Naive thymus-derived CD4-positive, alpha-beta T cell (primary cell): ENCODE results near the gene RAB11A. TPM values are rescaled to one million over a fixed set of nuclear protein-coding genes. Genes with fewer than 3 reads are reported as not detected.

Source experiments
- ATAC-seq: fragments of 150-1000 bp; cut with Tn5 transposase; 2 replicates; pipeline ENCODE4 v1.10.0; 2021; ENCODE audit warnings: mild to moderate bottlenecking, moderate library complexity
- CTCF ChIA-PET: fragments of 350-600 bp; sonication (Branson Sonifier 250); formaldehyde crosslinking; loops from one replicate; lab custom pipeline; 2021; ENCODE audit warnings: antibody characterized with exemption; lab: Charles Lee
- POLR2A ChIA-PET: fragments of 350-600 bp; sonication (Branson Sonifier 250); formaldehyde crosslinking; loops from one replicate; lab custom pipeline; 2021; ENCODE audit warnings: antibody characterized with exemption, inconsistent platforms; lab: Charles Lee
- DNase-seq, 9 donors: peaks; one replicate each; pipeline versions ENCODE4 v3.0.0 to v3.0.0-alpha.2; 2020 to 2022; ENCODE audit warnings: mixed read lengths in 1 of 9
- H3K27ac ChIP-seq: one replicate; pipeline ENCODE4 v1.7.0; 2013; ENCODE audit warnings: mild to moderate bottlenecking, low read depth, low read length, moderate library complexity
- H3K27me3 ChIP-seq, 2 donors: one replicate each; pipeline ENCODE4 v1.7.0; 2013; ENCODE audit warnings: low read length in 2 of 2, mild to moderate bottlenecking in 2 of 2, moderate library complexity in 2 of 2; ENCODE audit not compliant: control insufficient read depth in 2 of 2, insufficient read depth in 2 of 2
- H3K36me3 ChIP-seq, 3 experiments: 1 replicate in 2 of 3; 2 replicates in 1 of 3; pipeline ENCODE4 v1.7.0; 2013; ENCODE audit warnings: low read length in 3 of 3, mild to moderate bottlenecking in 3 of 3, moderate library complexity in 1 of 3; ENCODE audit not compliant: insufficient read depth in 3 of 3, control insufficient read depth in 2 of 3
- H3K4me1 ChIP-seq, 2 donors: one replicate each; pipeline ENCODE4 v1.7.0; 2013; ENCODE audit warnings: low read length in 2 of 2, mild to moderate bottlenecking in 2 of 2, moderate library complexity in 1 of 2; ENCODE audit not compliant: control insufficient read depth in 2 of 2, insufficient read depth in 2 of 2
- H3K4me3 ChIP-seq: 2 replicates; pipeline ENCODE4 v1.7.0; 2013; ENCODE audit warnings: mild to moderate bottlenecking, low read length
- H3K9me3 ChIP-seq, 3 experiments: 1 replicate in 2 of 3; 2 replicates in 1 of 3; pipeline ENCODE4 v1.7.0; 2013; ENCODE audit warnings: low read length in 3 of 3; ENCODE audit not compliant: control insufficient read depth in 2 of 3
- H3K27ac Mint-ChIP-seq, 9 donors: one replicate each; pipeline ENCODE4 v1.8.0; 2020 to 2022; ENCODE audit warnings: mixed read lengths in 9 of 9, mild to moderate bottlenecking in 8 of 9, moderate library complexity in 5 of 9, inconsistent platforms in 2 of 9
- H3K27me3 Mint-ChIP-seq, 5 donors: one replicate each; pipeline ENCODE4 v1.8.0; 2021 to 2022; ENCODE audit warnings: mixed read lengths in 5 of 5, mild to moderate bottlenecking in 1 of 5
- H3K36me3 Mint-ChIP-seq, 5 donors: one replicate each; pipeline ENCODE4 v1.8.0; 2020 to 2022; ENCODE audit warnings: mixed read lengths in 5 of 5, mild to moderate bottlenecking in 3 of 5, inconsistent platforms in 1 of 5
- H3K4me1 Mint-ChIP-seq, 7 donors: one replicate each; pipeline ENCODE4 v1.8.0; 2020 to 2022; ENCODE audit warnings: mixed read lengths in 7 of 7, mild to moderate bottlenecking in 3 of 7, inconsistent platforms in 1 of 7
- H3K4me3 Mint-ChIP-seq, 10 donors: one replicate each; pipeline ENCODE4 v1.8.0; 2020 to 2022; ENCODE audit warnings: mild to moderate bottlenecking in 10 of 10, mixed read lengths in 10 of 10, moderate library complexity in 6 of 10, inconsistent platforms in 2 of 10
- H3K9me3 Mint-ChIP-seq, 11 donors: one replicate each; pipeline ENCODE4 v1.8.0; 2020 to 2022; ENCODE audit warnings: mixed read lengths in 11 of 11, mild to moderate bottlenecking in 4 of 11, inconsistent platforms in 1 of 11, moderate library complexity in 1 of 11
- intact Hi-C, 2 donors: fragments of 100-400 bp; cut with micrococcal nuclease; formaldehyde crosslinking; loops; one replicate each; pipeline ENCODE4 v1.15.1; 2023
- polyA plus RNA-seq, 2 donors: library from polyadenylated mRNA; unstranded; fragments of 300-500 nt; fragmentation: Illumina TruSeq; gene quantifications; one replicate each; pipeline ENCODE4 v1.2.3, GENCODE V29; 2021
- total RNA-seq, 6 experiments: library from RNA in 5 of 6; stranded (reverse) in 5 of 6; gene quantifications; 1 replicate in 5 of 6; 2 replicates in 1 of 6; pipeline ENCODE4 v1.2.3 and lab custom pipeline; 2021 to 2026

RAB11A gene
- total and polyA plus RNA-seq, 7 experiments from 2014 or later = 80.9 to 224 (median 112) TPM

- H3K4me1 Mint-ChIP-seq = peaks cover 34 to 98% (median 86%) of the 10 kb centered on the region in 7 donors
- H3K9me3 ChIP-seq = no peaks in the 10 kb centered on the region
- ATAC-seq = peak; percentile 33
- no peak overlapping the region for H3K4me3 ChIP-seq
- peaks cover 0 to 4% (median 0%) of the 10 kb centered on the region in 11 donors for H3K9me3 Mint-ChIP-seq
- CTCF ChIA-PET = interaction anchor here (0.7 kb wide), 1 partner anchor 194 kb away, joined by 4 read pairs; no protein-coding TSS in a partner anchor
- H3K27ac ChIP-seq = peak overlapping the region; percentile 57
- intact Hi-C loops = loop anchor here in 1 of 2 donors (10.0 kb wide), 1 partner anchor 410 kb away; the partner anchor contains the start of gene DIS3L
- H3K27me3 ChIP-seq = no peaks in the 10 kb centered on the region
- peak in 3 of 9 donors; percentile 12 to 35 (median 12) for DNase-seq
- H3K4me1 ChIP-seq = peaks cover 22 to 71% of the 10 kb centered on the region in 2 donors
- H3K27me3 Mint-ChIP-seq = no peaks in the 10 kb centered on the region
- peak overlapping the region in 7 of 10 donors; percentile 8 to 74 (median 35) for H3K4me3 Mint-ChIP-seq
- H3K36me3 ChIP-seq = peaks cover 3 to 12% (median 8%) of the 10 kb centered on the region in 3 experiments
- peak overlapping the region; percentile 39 to 99 (median 89) for H3K27ac Mint-ChIP-seq
- POLR2A ChIA-PET = interaction anchor here (0.9 kb wide), 1 partner anchor 15 kb away, joined by 3 read pairs; the partner anchor contains the start of gene RAB11A
- H3K36me3 Mint-ChIP-seq = peaks cover 5 to 42% (median 25%) of the 10 kb centered on the region in 5 donors
Measured at GRCh38 chr15:65884511-65884910, 15.2 kb downstream of the RAB11A start.

DNA sequence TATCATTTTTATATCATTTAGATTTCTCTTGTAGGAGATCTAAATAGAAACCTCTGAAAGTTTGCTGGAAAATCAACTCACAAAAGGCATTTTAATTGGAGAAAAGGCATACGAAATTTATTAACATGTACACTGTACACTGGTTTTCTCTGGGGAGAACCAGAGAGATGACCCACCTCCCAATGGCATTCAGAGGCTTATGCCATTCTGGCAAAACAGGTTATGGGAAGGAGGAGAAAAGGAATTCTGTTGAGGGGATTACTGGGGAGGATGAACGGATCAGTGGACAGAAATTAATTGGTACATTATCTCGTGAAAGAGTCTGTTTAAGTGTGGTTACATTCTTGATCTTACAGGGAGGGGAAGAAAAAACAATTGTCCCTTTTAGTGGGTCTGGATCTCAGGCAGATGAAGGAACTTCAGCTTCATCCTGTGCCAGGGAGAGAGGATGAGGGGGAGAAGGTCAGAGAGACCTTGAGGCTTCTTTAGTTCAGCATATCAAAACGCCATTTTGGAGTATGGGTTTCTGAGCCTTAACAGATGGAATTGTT is 16.5 kb downstream of the RAB11A start:
- Mint-ChIP-seq H3K36me3 (peaks cover 5 to 40% (median 24%) of the 10 kb centered on the region in 5 donors), H3K4me1 (peaks cover 34 to 95% (median 84%) of the 10 kb centered on the region in 7 donors), H3K27me3 (no peaks in the 10 kb centered on the region), H3K9me3 (peaks cover 0 to 4% (median 0%) of the 10 kb centered on the region in 11 donors), H3K4me3 (peak overlapping the region in 5 of 10 donors; percentile 4 to 65 (median 23)), H3K27ac (peak overlapping the region; percentile 43 to 99 (median 91))
- ChIA-PET POLR2A (no interaction called here), CTCF (interaction anchor here (0.7 kb wide), 1 partner anchor 72 kb away, joined by 3 read pairs; no protein-coding TSS in a partner anchor)
- Histone ChIP-seq H3K4me1 (peaks cover 22 to 70% of the 10 kb centered on the region in 2 donors), H3K4me3 (no peak overlapping the region), H3K9me3 (no peaks in the 10 kb centered on the region), H3K36me3 (peaks cover 4 to 8% (median 5%) of the 10 kb centered on the region in 3 experiments), H3K27me3 (no peaks in the 10 kb centered on the region), H3K27ac (no peak overlapping the region)
- ATAC-seq (no peak), DNase-seq (no peak)
- intact Hi-C loops = loop anchor here in 1 of 2 donors (10.0 kb wide), 1 partner anchor 409 kb away; the partner anchor contains the start of gene DIS3L

DNA sequence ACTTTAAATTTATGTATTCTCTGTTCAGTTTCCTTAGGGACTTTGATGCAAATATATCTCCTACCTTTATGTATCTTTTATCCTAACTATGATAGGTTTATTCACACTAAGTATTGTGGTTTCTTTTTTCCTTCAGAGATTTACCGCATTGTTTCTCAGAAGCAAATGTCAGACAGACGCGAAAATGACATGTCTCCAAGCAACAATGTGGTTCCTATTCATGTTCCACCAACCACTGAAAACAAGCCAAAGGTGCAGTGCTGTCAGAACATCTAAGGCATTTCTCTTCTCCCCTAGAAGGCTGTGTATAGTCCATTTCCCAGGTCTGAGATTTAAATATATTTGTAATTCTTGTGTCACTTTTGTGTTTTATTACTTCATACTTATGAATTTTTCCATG is 18.3 kb downstream of the RAB11A start:
- H3K4me3 ChIP-seq = no peak overlapping the region
- H3K27me3 ChIP-seq = no peaks in the 10 kb centered on the region
- peaks cover 35 to 92% (median 77%) of the 10 kb centered on the region in 7 donors for H3K4me1 Mint-ChIP-seq
- peak overlapping the region; percentile 84 to 99 (median 96) for H3K27ac Mint-ChIP-seq
- peak overlapping the region; percentile 71 for H3K27ac ChIP-seq
- H3K4me3 Mint-ChIP-seq = peak overlapping the region; percentile 26 to 82 (median 58)
- no peaks in the 10 kb centered on the region for H3K9me3 ChIP-seq
- CTCF ChIA-PET = no interaction called here
- peaks cover 5 to 48% (median 34%) of the 10 kb centered on the region in 5 donors for H3K36me3 Mint-ChIP-seq
- peaks cover 3 to 9% (median 8%) of the 10 kb centered on the region in 3 experiments for H3K36me3 ChIP-seq
- H3K4me1 ChIP-seq = peaks cover 15 to 52% of the 10 kb centered on the region in 2 donors
- H3K9me3 Mint-ChIP-seq = peaks cover 0 to 4% (median 0%) of the 10 kb centered on the region in 11 donors
- peak in 8 of 9 donors; percentile 41 to 89 (median 82) for DNase-seq
- H3K27me3 Mint-ChIP-seq = no peaks in the 10 kb centered on the region
- peak; percentile 93 for ATAC-seq
- intact Hi-C loops = loop anchor here (1.0 to 10.0 kb wide), 4 partner anchors 18 to 407 kb away; partner anchors contain the start of genes RAB11A (in 2 of the 2) and DIS3L (in 1 of the 2)
- POLR2A ChIA-PET = interaction anchor here (0.7 to 1.0 kb wide), 3 partner anchors 8 to 19 kb away, joined by 3 read pairs; partner anchors contain the start of gene RAB11A

DNA sequence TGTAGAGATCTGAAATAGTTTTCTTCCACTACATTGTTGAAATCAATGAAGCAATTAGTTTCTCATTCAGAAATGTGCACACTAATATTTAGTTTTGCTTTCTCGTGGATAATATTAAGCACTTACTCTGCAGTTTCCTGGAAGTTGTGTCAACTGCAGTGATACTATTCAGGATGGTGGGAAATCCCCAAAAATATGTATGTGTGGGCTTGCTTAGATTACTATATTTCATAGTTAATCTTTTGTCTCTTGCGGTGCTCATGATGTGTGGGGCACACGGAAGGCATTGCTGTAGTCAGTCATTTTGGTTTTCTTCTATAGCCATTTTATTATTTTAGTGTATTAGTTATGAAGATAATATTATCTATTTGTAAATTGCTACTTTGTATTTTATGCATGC is 19.7 kb downstream of the RAB11A start:
- ChIA-PET POLR2A (no interaction called here), CTCF (no interaction called here)
- Histone ChIP-seq H3K27ac (peak overlapping the region; percentile 71), H3K4me3 (no peak overlapping the region), H3K9me3 (no peaks in the 10 kb centered on the region), H3K36me3 (peaks cover 3 to 14% (median 8%) of the 10 kb centered on the region in 3 experiments), H3K4me1 (peaks cover 15 to 44% of the 10 kb centered on the region in 2 donors), H3K27me3 (no peaks in the 10 kb centered on the region)
- peak overlapping the region; percentile 84 to 99 (median 96) for H3K27ac Mint-ChIP-seq
- peaks cover 0 to 4% (median 0%) of the 10 kb centered on the region in 11 donors for H3K9me3 Mint-ChIP-seq
- DNase-seq (peak in 2 of 9 donors; percentile 19 to 25), ATAC-seq (peak; percentile 30)
- no peaks in the 10 kb centered on the region for H3K27me3 Mint-ChIP-seq
- H3K36me3 Mint-ChIP-seq = peaks cover 5 to 41% (median 32%) of the 10 kb centered on the region in 5 donors
- peak overlapping the region in 7 of 10 donors; percentile 25 to 76 (median 56) for H3K4me3 Mint-ChIP-seq
- H3K4me1 Mint-ChIP-seq = peaks cover 26 to 81% (median 68%) of the 10 kb centered on the region in 7 donors
- intact Hi-C loops = loop anchor here in 1 of 2 donors (10.0 kb wide), 1 partner anchor 406 kb away; the partner anchor contains the start of gene DIS3L

- Histone ChIP-seq H3K36me3 (peaks cover 3 to 31% (median 7%) of the 10 kb centered on the region in 3 experiments), H3K4me3 (no peak overlapping the region), H3K9me3 (no peaks in the 10 kb centered on the region), H3K4me1 (peaks cover 11 to 16% of the 10 kb centered on the region in 2 donors), H3K27me3 (no peaks in the 10 kb centered on the region), H3K27ac (no peak overlapping the region)
- peaks cover 5 to 43% (median 26%) of the 10 kb centered on the region in 5 donors for H3K36me3 Mint-ChIP-seq
- ChIA-PET CTCF (no interaction called here), POLR2A (no interaction called here)
- no peaks in the 10 kb centered on the region for H3K9me3 Mint-ChIP-seq
- H3K27ac Mint-ChIP-seq = peak overlapping the region in 1 of 9 donors; percentile 42
- intact Hi-C loops = no loop called here
- ATAC-seq (no peak), DNase-seq (no peak)
- H3K4me1 Mint-ChIP-seq = peaks cover 17 to 43% (median 36%) of the 10 kb centered on the region in 7 donors
- H3K27me3 Mint-ChIP-seq = no peaks in the 10 kb centered on the region
- no peak overlapping the region for H3K4me3 Mint-ChIP-seq
Measured at GRCh38 chr15:65893060-65893459, 23.8 kb downstream of the RAB11A start.

DNA sequence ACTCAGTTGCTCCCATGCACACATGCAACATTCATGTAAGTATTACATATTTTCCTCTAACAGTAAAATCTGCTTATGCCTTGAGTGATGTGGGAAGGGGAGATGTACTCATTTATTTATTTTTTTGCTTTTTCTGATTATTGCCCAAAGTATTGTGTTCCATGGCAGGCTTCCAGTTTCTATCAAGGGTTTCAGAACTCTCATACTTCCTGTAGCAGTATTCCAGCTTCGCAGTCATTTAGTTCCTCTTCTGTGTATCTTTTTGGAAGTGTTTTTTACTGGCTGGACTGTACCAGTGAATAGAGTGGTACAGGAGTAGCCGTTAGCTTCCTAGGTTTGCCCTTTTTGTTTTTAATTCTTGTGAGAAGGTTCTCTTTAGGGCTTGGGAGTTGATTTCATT is 26.9 kb downstream of the RAB11A start:
- intact Hi-C loops = no loop called here
- DNase-seq = no peak
- Mint-ChIP-seq H3K4me3 (no peak overlapping the region), H3K27me3 (no peaks in the 10 kb centered on the region), H3K4me1 (peaks cover 4 to 36% (median 10%) of the 10 kb centered on the region in 7 donors), H3K36me3 (peaks cover 5 to 55% (median 26%) of the 10 kb centered on the region in 5 donors), H3K27ac (no peak overlapping the region), H3K9me3 (no peaks in the 10 kb centered on the region)
- ChIA-PET POLR2A (no interaction called here), CTCF (no interaction called here)
- Histone ChIP-seq H3K9me3 (no peaks in the 10 kb centered on the region), H3K27me3 (no peaks in the 10 kb centered on the region), H3K4me3 (no peak overlapping the region), H3K36me3 (peaks cover 0 to 45% (median 4%) of the 10 kb centered on the region in 3 experiments), H3K4me1 (no peaks in the 10 kb centered on the region), H3K27ac (no peak overlapping the region)
- no peak for ATAC-seq
